NOMO-1 treated with DMSO at 0.1 percent for 48 hours (cell line): Measurements from ENCODE around the gene NAALADL1.
"Not testable (repeated sequence)": the region's sequence is repeated elsewhere in the genome, so short reads cannot be mapped to it uniquely, and the experiment has no call there.

ENCODE experiments used
- DNase-seq: peaks from one replicate; lab custom pipeline; 2025; ENCODE audit not compliant: unreplicated experiment; lab: John Stamatoyannopoulos, UW

Gene NAALADL1

DNA sequence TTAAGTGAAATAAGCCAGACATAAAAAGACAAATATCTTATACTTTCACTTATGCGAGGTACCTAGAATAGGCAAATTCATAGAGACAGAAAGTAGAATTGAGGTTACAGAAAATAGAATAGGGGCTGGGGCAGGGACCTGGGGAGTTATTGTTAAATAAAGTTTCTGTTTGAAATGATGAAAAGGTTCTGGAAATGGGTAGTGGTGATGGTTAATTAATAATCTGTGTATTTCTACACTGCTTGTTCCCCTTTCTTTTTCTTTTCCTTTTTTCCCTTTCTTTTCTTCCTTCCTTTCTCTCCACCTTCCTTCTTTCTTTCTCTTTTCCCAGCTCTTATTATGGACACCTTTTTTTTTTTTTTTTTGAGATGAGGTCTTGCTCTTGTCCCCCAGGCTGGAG, 2.8 kb downstream of the NAALADL1 start:
- no peak for DNase-seq

DNA sequence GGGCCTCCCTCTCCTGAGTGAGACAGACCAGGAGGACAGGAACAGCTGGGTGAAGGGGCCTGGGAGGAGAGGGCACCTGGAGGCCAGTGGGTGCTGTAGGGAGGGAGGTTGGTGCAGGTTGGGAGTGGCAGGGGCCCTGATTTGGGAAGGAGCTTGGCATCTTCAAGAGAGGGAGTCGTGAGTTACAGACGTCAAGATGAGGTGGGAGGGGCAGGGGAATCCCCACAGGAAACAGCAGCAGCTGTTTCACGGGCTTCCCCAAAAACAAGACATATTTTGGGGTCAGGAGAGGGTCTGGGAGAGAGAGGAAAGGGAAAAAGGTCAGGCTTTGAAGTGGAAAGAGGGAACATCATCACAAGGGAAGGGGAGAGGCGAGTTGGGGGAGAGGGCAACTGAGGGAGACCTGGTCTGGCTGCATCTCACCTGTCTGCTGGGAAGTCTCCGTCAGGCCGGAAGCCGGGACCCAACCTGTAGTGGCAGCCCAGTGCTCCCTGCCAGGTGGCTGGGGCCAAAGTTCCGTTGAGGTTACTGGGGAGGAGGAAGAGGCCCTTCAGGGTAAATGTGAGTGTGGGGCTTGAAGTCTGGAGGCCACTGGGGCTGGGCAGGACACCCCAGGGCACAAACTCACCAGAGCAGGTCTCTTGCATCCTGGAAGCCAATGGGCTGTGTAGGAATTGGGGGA, 4.4 kb downstream of the NAALADL1 start:
- DNase-seq = no peak

GRCh38 chr11:65051398-65051858, 6.9 kb downstream of the NAALADL1 start:
- DNase-seq = no peak

DNA sequence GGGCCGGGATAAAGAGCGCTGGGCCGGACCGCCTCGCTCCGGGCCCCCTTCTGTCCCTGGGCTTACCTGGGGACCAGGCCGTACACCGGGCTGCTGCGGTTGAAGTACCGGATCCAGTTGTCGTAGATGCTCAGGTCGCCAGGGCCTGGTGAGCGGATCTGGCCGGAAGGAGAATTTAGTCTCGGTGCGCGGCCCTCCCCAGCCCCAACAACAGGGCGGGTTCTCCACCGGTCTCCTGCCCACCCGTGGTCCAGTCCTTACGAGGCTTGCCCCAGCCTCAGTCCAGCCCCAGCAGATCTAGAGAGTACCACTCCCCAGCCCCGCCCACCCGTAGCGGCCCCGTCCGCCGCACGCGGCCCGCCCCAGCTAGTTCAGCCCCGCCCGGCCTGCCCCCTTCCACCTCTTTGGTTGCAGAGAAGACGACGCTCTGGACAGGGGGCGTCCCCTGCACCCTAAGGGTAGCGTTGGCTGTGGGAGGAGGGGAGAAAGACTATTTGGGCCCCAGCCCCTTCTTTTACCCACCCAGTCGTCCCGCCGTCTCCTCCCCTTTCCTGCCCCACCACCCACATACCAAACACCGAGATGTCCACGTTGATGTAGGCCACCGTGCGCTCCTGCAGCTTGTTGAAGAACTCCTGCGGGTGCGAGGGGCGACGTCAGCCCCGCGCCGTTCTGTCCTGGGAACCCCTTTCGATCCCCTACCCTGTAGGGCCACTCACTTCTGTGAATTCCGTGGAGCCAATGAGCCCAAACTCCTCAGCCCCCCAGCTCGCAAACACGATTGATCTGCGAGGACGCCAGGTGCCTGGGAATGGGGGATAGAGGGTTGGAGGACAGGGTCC, 10.6 kb downstream of the NAALADL1 start:
- DNase-seq = no peak

DNA sequence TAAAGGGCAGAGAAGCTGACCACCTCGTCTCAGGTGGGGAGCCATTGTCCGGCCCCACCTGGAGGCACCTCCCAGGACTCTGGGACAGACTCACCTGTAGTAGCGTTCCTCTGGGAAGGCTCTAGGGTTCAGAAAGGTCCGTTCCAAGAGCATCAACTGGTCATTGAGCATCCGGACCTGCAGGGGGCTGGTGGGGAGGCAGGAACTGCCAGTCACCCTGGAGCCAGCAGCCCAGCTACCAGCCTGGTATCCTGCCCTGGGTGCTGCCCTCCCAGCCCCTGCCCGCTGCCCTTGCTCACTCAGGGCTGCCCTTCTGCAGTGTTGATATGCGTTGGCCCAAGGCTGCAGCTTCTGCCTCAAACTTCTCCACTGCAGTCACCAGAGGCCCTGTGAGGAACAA, 12.6 kb downstream of the NAALADL1 start:
- no peak for DNase-seq

DNA sequence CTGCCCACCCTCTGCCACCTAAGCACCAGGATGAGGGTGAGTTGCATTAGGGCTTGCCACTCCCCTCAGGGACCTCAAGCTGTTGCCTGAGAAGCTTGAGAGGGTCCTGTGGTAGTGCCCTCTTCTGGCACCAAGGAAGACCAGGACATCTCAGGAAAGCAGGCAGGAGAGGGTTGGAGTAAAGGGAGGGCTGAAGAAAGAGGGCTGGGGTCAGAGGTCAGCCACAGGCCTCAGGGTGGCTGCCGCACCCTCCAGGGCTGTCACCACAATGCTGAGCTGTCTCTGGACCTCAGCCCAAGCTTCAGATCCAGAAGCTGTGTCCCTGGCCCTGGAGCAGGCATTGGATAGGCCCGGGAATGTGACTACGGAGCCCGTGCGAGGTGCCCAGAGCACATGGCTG, 13.3 kb downstream of the NAALADL1 start:
- no peak for DNase-seq

DNA sequence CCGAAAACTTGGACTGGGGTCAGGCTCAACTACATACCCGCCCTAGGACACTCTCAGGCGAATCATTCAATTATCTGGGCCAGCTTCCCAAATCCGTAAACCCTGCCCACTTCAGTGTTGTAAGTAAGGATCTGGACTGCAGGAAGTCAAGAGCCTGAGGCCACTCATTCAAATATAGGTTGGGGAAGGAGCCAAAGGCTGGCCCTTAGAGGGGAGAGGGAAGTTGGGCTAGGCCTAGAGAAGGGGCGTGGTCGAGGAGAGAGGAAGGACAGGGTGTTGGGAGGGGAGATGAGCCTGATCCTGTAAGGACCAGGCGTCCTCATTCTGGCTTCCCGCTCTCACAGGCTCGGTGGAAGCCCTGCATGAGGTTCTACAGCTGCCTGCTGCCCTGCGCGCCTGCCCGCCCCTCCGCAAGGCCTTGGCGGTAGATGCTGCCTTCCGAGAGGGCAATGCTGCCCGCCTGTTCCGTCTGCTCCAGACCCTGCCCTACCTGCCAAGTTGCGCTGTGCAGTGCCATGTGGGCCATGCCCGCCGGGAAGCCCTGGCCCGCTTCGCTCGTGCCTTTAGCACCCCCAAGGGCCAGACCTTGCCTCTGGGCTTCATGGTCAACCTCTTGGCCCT, 14.4 kb downstream of the NAALADL1 start:
- peak; percentile 60 for DNase-seq

- DNase-seq = no peak
Observed at GRCh38 chr11:65042891-65043290, 15.5 kb downstream of the NAALADL1 start.

DNA sequence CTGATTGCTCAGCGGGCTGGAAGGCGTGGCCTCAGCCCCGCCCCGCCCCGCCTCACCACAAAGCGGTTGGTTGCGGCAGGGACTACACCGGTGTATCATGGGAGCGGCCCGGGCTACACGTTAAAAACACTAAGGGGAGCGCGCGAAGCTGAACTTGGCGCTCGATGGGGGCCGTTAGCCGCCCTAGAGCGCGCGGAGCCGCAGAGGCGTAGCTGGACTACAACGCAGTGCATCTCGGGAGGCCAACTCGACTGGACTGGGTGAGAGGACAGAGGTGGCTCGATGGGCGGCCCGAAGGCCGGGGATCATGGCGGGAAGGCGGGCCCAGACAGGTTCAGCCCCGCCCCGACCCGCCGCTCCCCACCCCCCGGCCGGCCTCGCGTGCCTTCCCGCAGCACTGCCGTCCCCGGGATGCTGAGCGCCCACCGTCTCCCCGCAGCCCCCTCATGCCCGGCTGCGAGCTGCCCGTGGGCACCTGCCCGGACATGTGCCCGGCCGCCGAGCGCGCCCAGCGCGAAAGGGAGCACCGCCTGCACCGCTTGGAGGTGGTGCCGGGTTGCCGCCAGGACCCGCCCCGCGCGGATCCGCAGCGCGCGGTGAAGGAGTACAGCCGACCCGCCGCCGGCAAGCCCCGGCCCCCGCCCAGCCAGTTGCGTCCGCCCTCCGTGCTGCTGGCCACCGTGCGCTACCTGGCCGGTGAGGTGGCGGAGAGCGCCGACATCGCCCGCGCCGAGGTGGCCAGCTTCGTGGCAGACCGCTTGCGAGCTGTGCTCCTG, 17.3 kb downstream of the NAALADL1 start, which contains the start of gene SAC3D1:
Gene SAC3D1, plus strand, starts transcription at position 364 of the 776 bp plus-strand sequence. Its CDS starts 83 bp downstream, at position 447.
- peak; percentile 97 for DNase-seq

GRCh38 chr11:65040520-65040846, 17.9 kb downstream of the NAALADL1 start:
- DNase-seq = no peak

GRCh38 chr11:65036931-65037330, 21.4 kb downstream of the NAALADL1 start:
- no peak for DNase-seq

DNA sequence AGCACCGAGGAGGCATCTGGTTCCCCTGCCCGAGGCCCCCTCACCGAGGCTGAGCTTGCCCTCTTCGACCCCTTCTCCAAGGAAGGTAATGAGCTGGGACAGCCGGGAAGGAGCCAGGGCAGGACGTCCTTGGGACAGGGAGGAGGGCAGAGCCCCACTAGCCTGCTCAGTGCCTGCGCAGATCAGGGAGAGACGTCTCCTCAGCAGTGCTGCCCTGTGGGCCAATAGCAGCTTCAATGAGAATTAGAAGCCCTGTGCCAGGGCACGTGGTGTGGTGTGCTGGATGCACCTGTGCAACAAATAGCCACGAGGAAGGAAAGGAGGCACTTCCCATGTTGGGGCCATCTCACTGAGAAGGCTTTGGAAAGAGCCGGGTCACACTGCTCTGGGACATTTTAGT, 22.8 kb downstream of the NAALADL1 start:
- DNase-seq = no peak

DNA sequence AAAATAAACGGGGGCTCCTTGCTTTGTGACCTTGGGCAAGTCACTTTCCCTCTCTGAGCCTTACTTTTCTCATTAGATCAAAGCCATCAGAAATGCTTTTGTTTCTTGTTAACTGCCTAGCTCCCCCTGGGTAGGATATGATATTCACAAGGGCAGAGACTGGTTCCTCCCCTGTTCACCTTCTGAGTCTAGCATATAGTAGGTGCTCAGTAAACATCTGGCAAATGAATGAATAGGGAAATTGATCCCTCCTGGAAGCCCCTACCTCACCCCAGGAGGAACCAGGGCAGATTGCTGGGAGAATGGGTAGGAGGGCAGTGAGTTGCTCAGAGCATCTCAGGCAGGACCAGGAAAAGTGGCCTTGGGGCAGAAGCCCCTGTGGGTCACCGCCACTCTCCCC, 23.9 kb downstream of the NAALADL1 start:
- DNase-seq = no peak

GRCh38 chr11:65032216-65032615, 26.1 kb downstream of the NAALADL1 start:
- DNase-seq = no peak

- peak; percentile 96 for DNase-seq
Observed at GRCh38 chr11:65027213-65028067, 30.9 kb downstream of the NAALADL1 start, which contains the start of gene SNX15. TSS of gene SNX15 (plus strand) at chr11:65027439. CDS start at chr11:65027538, 99 bp downstream.

DNA sequence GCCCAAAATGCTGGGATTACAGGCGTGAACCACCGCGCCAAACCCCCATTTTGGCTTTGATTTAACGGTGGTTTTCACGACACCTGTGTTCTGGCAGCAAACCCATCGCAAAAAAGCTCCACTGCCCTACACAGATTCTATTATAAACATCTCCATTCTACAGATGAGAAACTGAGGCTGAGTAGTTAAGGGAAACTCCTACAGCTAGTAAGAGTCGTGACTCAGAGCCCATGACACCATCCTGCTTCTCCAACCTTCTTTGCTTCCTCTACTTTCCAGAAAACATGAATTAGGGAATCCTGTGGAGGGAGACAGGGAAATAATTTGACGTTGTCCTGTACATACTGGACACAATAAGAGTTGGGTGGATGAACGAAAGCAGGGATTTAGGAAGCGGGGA, 31.5 kb downstream of the NAALADL1 start:
- no peak for DNase-seq

GRCh38 chr11:65023502-65023901, 34.9 kb downstream of the NAALADL1 start:
- DNase-seq = not testable (repeated sequence)

DNA sequence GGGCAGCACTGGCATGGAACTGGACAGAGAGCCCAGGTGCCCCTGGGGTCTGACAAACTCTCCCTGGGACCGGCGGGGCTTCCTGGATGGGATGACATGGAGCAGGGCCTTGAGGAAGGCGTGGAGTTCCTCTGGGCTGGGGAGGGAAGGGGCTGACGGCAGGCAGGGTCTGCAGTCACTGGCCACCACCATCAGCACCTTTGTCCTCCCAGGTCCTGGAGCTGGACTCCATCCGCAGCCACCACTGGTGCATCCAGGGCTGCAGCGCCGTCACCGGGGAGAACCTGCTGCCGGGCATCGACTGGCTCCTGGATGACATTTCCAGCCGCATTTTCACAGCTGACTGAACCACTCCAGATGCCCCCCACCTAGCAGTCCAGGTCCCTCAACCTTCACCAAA, 36.8 kb downstream of the NAALADL1 start:
- no peak for DNase-seq

GRCh38 chr11:65021003-65021402, 37.4 kb downstream of the NAALADL1 start:
- no peak for DNase-seq

- DNase-seq = no peak
Observed at GRCh38 chr11:65019824-65020223, 38.5 kb downstream of the NAALADL1 start.
